IMR-90 (cell line): ENCODE data around the gene DHCR7. TPM values are rescaled to one million over a fixed set of nuclear protein-coding genes. Genes with fewer than 3 reads are reported as not detected.

Experiments used
- ATAC-seq: fragments of 200-7000 bp; cut with Tn5 transposase; 2 replicates; pipeline ENCODE4 v1.9.1; 2020; ENCODE audit warnings: low read depth, mild to moderate bottlenecking, moderate library complexity
- BruUV-seq: library from RNA; stranded (reverse); fragments of 400-500 nt; replicated peaks from 2 replicates; lab custom pipeline; 2021; lab: Mats Ljungman, UMichigan
- CTCF ChIA-PET: fragments of 300-600 bp; formaldehyde crosslinking; extraction: SDS; loops from one replicate; lab custom pipeline; 2021; ENCODE audit warnings: antibody characterized with exemption; lab: Yijun Ruan, JAX
- POLR2A ChIA-PET: fragments of 300-600 bp; sonication (Branson Sonifier 250); formaldehyde crosslinking; loops from one replicate; lab custom pipeline; 2022; ENCODE audit warnings: antibody characterized with exemption; ENCODE audit not compliant: unreplicated experiment; lab: Charles Lee
- DNase-seq: peaks from one replicate; pipeline ENCODE4 v3.0.0; 2013
- H2AFZ ChIP-seq: replicated peaks from 2 replicates; pipeline ENCODE3; 2013; ENCODE audit warnings: low read length, mild to moderate bottlenecking; ENCODE audit not compliant: poor library complexity
- H2AK5ac ChIP-seq: 2 replicates; pipeline ENCODE4 v1.6.1; 2013; ENCODE audit warnings: low read depth, low read length, inconsistent platforms
- H2AK9ac ChIP-seq: replicated peaks from 2 replicates; pipeline ENCODE3; 2013; ENCODE audit warnings: mild to moderate bottlenecking, low read depth, low read length, moderate library complexity; ENCODE audit not compliant: poor library complexity
- H2BK120ac ChIP-seq: 2 replicates; pipeline ENCODE4 v1.6.1; 2013; ENCODE audit warnings: low read depth, low read length, inconsistent platforms
- H2BK15ac ChIP-seq: 3 replicates; pipeline ENCODE4 v1.6.1; 2013; ENCODE audit warnings: low read depth, low read length, inconsistent platforms
- H2BK20ac ChIP-seq: 2 replicates; pipeline ENCODE4 v1.6.1; 2013; ENCODE audit warnings: low read depth, mild to moderate bottlenecking, inconsistent platforms, low read length, moderate library complexity
- H2BK5ac ChIP-seq: 2 replicates; pipeline ENCODE4 v1.6.1; 2013; ENCODE audit warnings: mild to moderate bottlenecking, low read depth, low read length, inconsistent platforms; ENCODE audit not compliant: poor library complexity, severe bottlenecking
- H3K14ac ChIP-seq: replicated peaks from 2 replicates; pipeline ENCODE4 v1.6.1; 2013; ENCODE audit warnings: low read depth, low read length, inconsistent platforms
- H3K18ac ChIP-seq: 2 replicates; pipeline ENCODE4 v1.6.1; 2013; ENCODE audit warnings: low read depth, low read length, control low read depth
- H3K23ac ChIP-seq: 2 replicates; pipeline ENCODE4 v1.6.1; 2013; ENCODE audit warnings: low read depth, low read length, inconsistent platforms
- H3K27ac ChIP-seq: 2 replicates; pipeline ENCODE4 v1.5.1; 2013; ENCODE audit warnings: mild to moderate bottlenecking, control low read depth, low read length; ENCODE audit not compliant: insufficient read depth
- H3K27me3 ChIP-seq: 2 replicates; pipeline ENCODE4 v1.6.1; 2013; ENCODE audit warnings: low read length; ENCODE audit not compliant: control insufficient read depth, insufficient read depth
- H3K36me3 ChIP-seq: 2 replicates; pipeline ENCODE4 v1.6.1; 2013; ENCODE audit warnings: low read length, mixed read lengths; ENCODE audit not compliant: control insufficient read depth, insufficient read depth
- H3K4ac ChIP-seq: 2 replicates; pipeline ENCODE4 v1.6.1; 2013; ENCODE audit warnings: low read depth, low read length, inconsistent platforms
- H3K4me1 ChIP-seq: 2 replicates; pipeline ENCODE4 v1.6.1; 2013; ENCODE audit warnings: low read length, mixed read lengths; ENCODE audit not compliant: control insufficient read depth, insufficient read depth
- H3K4me2 ChIP-seq: 2 replicates; pipeline ENCODE4 v1.6.1; 2013; ENCODE audit warnings: low read depth, mild to moderate bottlenecking, control low read depth, low read length, moderate library complexity
- H3K4me3 ChIP-seq: 2 replicates; pipeline ENCODE4 v1.5.1; 2013; ENCODE audit warnings: low read depth, mild to moderate bottlenecking, control low read depth, low read length, moderate library complexity; ENCODE audit not compliant: insufficient read depth
- H3K56ac ChIP-seq: 2 replicates; pipeline ENCODE4 v1.6.1; 2013; ENCODE audit warnings: low read length, inconsistent platforms; ENCODE audit not compliant: insufficient read depth; ENCODE audit errors: extremely low read depth
- H3K79me1 ChIP-seq, 2 experiments: 2 replicates each; pipeline ENCODE4 v1.6.1; 2013; ENCODE audit warnings: low read length in 2 of 2, inconsistent platforms in 1 of 2, low read depth in 1 of 2
- H3K9ac ChIP-seq: 2 replicates; pipeline ENCODE4 v1.6.1; 2013; ENCODE audit warnings: low read depth, low read length, control low read depth
- H3K9me1 ChIP-seq: 2 replicates; pipeline ENCODE4 v1.6.1; 2013; ENCODE audit warnings: low read length, inconsistent platforms; ENCODE audit not compliant: insufficient read depth
- H3K9me3 ChIP-seq: 2 replicates; pipeline ENCODE4 v1.6.1; 2013; ENCODE audit warnings: low read length; ENCODE audit not compliant: control insufficient read depth, insufficient read depth
- H4K20me1 ChIP-seq: 2 replicates; pipeline ENCODE4 v1.6.1; 2013; ENCODE audit warnings: low read length, inconsistent platforms; ENCODE audit not compliant: insufficient read depth
- H4K5ac ChIP-seq: 2 replicates; pipeline ENCODE4 v1.6.1; 2013; ENCODE audit warnings: mild to moderate bottlenecking, low read depth, low read length, control low read depth
- H4K8ac ChIP-seq, 2 experiments: 2 replicates each; pipeline ENCODE4 v1.6.1; 2013; ENCODE audit warnings: low read depth in 2 of 2, low read length in 2 of 2, control low read depth in 1 of 2, inconsistent platforms in 1 of 2
- H4K91ac ChIP-seq: 2 replicates; pipeline ENCODE4 v1.6.1; 2013; ENCODE audit warnings: low read depth, low read length, inconsistent platforms; ENCODE audit not compliant: insufficient read depth
- BHLHE40 ChIP-seq: fragments of 150-350 bp; IDR thresholded peaks from 2 replicates; pipeline ENCODE4 v1.6.1; 2016; ENCODE audit warnings: mild to moderate bottlenecking, low read depth, low read length
- CEBPB ChIP-seq: IDR thresholded peaks from 2 replicates; pipeline ENCODE4 v1.6.1; 2012; ENCODE audit warnings: low read depth, low read length, improper control_type of control experiment
- CHD1 ChIP-seq: IDR thresholded peaks from 2 replicates; pipeline ENCODE4 v1.6.1; 2012; ENCODE audit warnings: low read depth, low read length, improper control_type of control experiment
- ELK1 ChIP-seq: fragments of 150-350 bp; IDR thresholded peaks from 2 replicates; pipeline ENCODE4 v1.6.1; 2016; ENCODE audit warnings: low read depth, mild to moderate bottlenecking, low read length, moderate library complexity, borderline replicate concordance
- FOS ChIP-seq: fragments of 150-350 bp; IDR thresholded peaks from 2 replicates; pipeline ENCODE4 v1.6.1; 2016; ENCODE audit warnings: low read depth, low read length
- MAFK ChIP-seq: IDR thresholded peaks from 2 replicates; pipeline ENCODE4 v1.6.1; 2012; ENCODE audit warnings: low read depth, low read length, improper control_type of control experiment
- MAZ ChIP-seq: IDR thresholded peaks from 2 replicates; pipeline ENCODE4 v1.6.1; 2012; ENCODE audit warnings: low read depth, mild to moderate bottlenecking, low read length, improper control_type of control experiment, moderate library complexity, borderline replicate concordance
- MXI1 ChIP-seq: IDR thresholded peaks from 2 replicates; pipeline ENCODE4 v1.6.1; 2012; ENCODE audit warnings: low read depth, mild to moderate bottlenecking, low read length, moderate library complexity, borderline replicate concordance
- NFE2L2 ChIP-seq: fragments of 150-350 bp; IDR thresholded peaks from 2 replicates; pipeline ENCODE4 v1.6.1; 2016; ENCODE audit warnings: low read depth, mild to moderate bottlenecking, low read length
- POLR2A ChIP-seq: IDR thresholded peaks from 2 replicates; pipeline ENCODE4 v1.6.1; 2012; ENCODE audit warnings: mild to moderate bottlenecking, low read depth, low read length
- RAD21 ChIP-seq: IDR thresholded peaks from 2 replicates; pipeline ENCODE4 v1.6.1; 2012; ENCODE audit warnings: low read length, improper control_type of control experiment
- RCOR1 ChIP-seq: IDR thresholded peaks from 2 replicates; pipeline ENCODE4 v1.6.1; 2012; ENCODE audit warnings: mild to moderate bottlenecking, low read length, improper control_type of control experiment; ENCODE audit not compliant: insufficient replicate concordance
- RFX5 ChIP-seq: IDR thresholded peaks from 2 replicates; pipeline ENCODE4 v1.8.0; 2012; ENCODE audit warnings: low read depth, mild to moderate bottlenecking, low read length, moderate library complexity
- SMC3 ChIP-seq: fragments of 150-350 bp; IDR thresholded peaks from 2 replicates; pipeline ENCODE4 v1.6.1; 2016; ENCODE audit warnings: low read depth, mild to moderate bottlenecking, antibody characterized with exemption, low read length, moderate library complexity
- USF2 ChIP-seq: fragments of 150-350 bp; IDR thresholded peaks from 2 replicates; pipeline ENCODE4 v1.6.1; 2017; ENCODE audit warnings: mild to moderate bottlenecking, antibody characterized with exemption, low read length, low read depth
- WGBS, 2 experiments: methylation state at CpG; one replicate each; pipeline versions ENCODE4 v1.1.5 to v1.1.7; 2013; ENCODE audit warnings: missing lambda C conversion rate in 2 of 2; ENCODE audit not compliant: insufficient read length in 1 of 2; ENCODE audit errors: extremely low coverage in 2 of 2; 5-methylcytosine and 5-hydroxymethylcytosine counted together
- dilution Hi-C: fragments of 300-500 bp; cut with HindIII; formaldehyde crosslinking; loops from one replicate; pipeline ENCODE4 v1.14.3; 2018; ENCODE audit warnings: low sequenced_read_pairs; ENCODE audit not compliant: unreplicated experiment
- in situ Hi-C: fragments of 300-500 bp; cut with MboI; formaldehyde crosslinking; loops from 3 replicates; pipeline ENCODE4 v1.14.3; 2019; ENCODE audit warnings: low sequenced_read_pairs, inconsistent platforms, mixed read lengths
- intact Hi-C: fragments of 100-400 bp; cut with micrococcal nuclease; formaldehyde crosslinking; loops from 2 replicates; pipeline ENCODE4 v1.10.0; 2022
- polyA plus RNA-seq, 3 experiments: library from polyadenylated mRNA; depleted of rRNA; stranded (reverse); fragments of >200 nt; gene quantifications; 2 replicates each; pipeline ENCODE4 v1.2.3, GENCODE V29; 2012; ENCODE audit warnings: low replicate concordance in 1 of 3
- total RNA-seq: library from RNA; depleted of rRNA; stranded (reverse); fragments of >200 nt; gene quantifications from 2 replicates; pipeline ENCODE4 v1.2.3, GENCODE V29; 2012
- TF ChIP-seq, protein P1 (sequence below): conservative IDR thresholded peaks from 2 replicates; pipeline ENCODE4 v1.5.1; 2012; ENCODE audit warnings: mild to moderate bottlenecking, low read depth, low read length, improper control_type of control experiment

Gene DHCR7
- total and polyA plus RNA-seq, 2 of the 4 experiments (the other 2 are of a cell fraction) = 22.0 to 43.3 TPM

GRCh38 chr11:71470946-71471345 lies 22.8 kb upstream of the DHCR7 start:
- Histone ChIP-seq H2BK120ac (no peak overlapping the region), H3K79me1 (no peaks in the 10 kb centered on the region), H2AFZ (no peak overlapping the region), H4K20me1 (no peaks in the 10 kb centered on the region), H3K36me3 (peaks cover 56% of the 10 kb centered on the region), H2BK15ac (no peak overlapping the region), H3K9me1 (peaks cover 4% of the 10 kb centered on the region; the same call in 1 of the 2 replicates), H3K4me2 (no peak overlapping the region), H4K91ac (no peak overlapping the region), H3K4me3 (no peak overlapping the region), H3K4me1 (no peaks in the 10 kb centered on the region), H3K27ac (no peak overlapping the region), H3K9me3 (no peaks in the 10 kb centered on the region), H4K8ac (no peak overlapping the region), H2BK20ac (no peak overlapping the region), H3K27me3 (no peaks in the 10 kb centered on the region), H2AK9ac (no peak overlapping the region), H3K56ac (no peak overlapping the region), H3K9ac (no peak overlapping the region), H2AK5ac (no peak overlapping the region), H3K14ac (no peak overlapping the region), H2BK5ac (no peak overlapping the region), H3K18ac (no peak overlapping the region), H3K23ac (no peak overlapping the region), H3K4ac (no peak overlapping the region), H4K5ac (no peak overlapping the region)
- in situ Hi-C loops = no loop called here
- POLR2A ChIA-PET = no interaction called here
- DNase-seq (no peak), ATAC-seq (no peak)
- 0% methylated on average over 1 of the region's 6 CpGs; no CpG with 5 or more reads in 1 of the 2 experiments for WGBS, 2 experiments
- intact Hi-C loops = no loop called here
- no TSS peak for BruUV-seq
- TF ChIP-seq POLR2A = no peak
- no peak for TF ChIP-seq CHD1
- no peak for TF ChIP-seq RAD21
- no peak for TF ChIP-seq RCOR1
- TF ChIP-seq USF2 = no peak
- TF ChIP-seq CEBPB = no peak
- no peak for TF ChIP-seq BHLHE40
- TF ChIP-seq ELK1 = no peak
- no peak for TF ChIP-seq MXI1
- TF ChIP-seq RFX5 = no peak
- TF ChIP-seq, protein P1, sequence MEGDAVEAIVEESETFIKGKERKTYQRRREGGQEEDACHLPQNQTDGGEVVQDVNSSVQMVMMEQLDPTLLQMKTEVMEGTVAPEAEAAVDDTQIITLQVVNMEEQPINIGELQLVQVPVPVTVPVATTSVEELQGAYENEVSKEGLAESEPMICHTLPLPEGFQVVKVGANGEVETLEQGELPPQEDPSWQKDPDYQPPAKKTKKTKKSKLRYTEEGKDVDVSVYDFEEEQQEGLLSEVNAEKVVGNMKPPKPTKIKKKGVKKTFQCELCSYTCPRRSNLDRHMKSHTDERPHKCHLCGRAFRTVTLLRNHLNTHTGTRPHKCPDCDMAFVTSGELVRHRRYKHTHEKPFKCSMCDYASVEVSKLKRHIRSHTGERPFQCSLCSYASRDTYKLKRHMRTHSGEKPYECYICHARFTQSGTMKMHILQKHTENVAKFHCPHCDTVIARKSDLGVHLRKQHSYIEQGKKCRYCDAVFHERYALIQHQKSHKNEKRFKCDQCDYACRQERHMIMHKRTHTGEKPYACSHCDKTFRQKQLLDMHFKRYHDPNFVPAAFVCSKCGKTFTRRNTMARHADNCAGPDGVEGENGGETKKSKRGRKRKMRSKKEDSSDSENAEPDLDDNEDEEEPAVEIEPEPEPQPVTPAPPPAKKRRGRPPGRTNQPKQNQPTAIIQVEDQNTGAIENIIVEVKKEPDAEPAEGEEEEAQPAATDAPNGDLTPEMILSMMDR = no peak
- no peak for TF ChIP-seq NFE2L2
- TF ChIP-seq FOS = no peak
- no peak for TF ChIP-seq MAZ
- no peak for TF ChIP-seq MAFK
- TF ChIP-seq SMC3 = no peak
- CTCF ChIA-PET = no interaction called here
- dilution Hi-C loops = no loop called here
